ENCODE results near the gene POC1B.

Gene POC1B

GRCh38 chr12:89494411-89495231 lies 31.2 kb downstream of the POC1B start:
- FAIRE-seq: no peak

GRCh38 chr12:89493670-89494302 lies 32.1 kb downstream of the POC1B start:
- no peak for FAIRE-seq

- no peak for FAIRE-seq
These were observed 33.0 kb downstream of the POC1B start for GRCh38 chr12:89492883-89493282.

- no peak for FAIRE-seq
These were observed 34.9 kb downstream of the POC1B start for GRCh38 chr12:89490922-89491321.

GRCh38 chr12:89486264-89486663 lies 39.6 kb downstream of the POC1B start:
- FAIRE-seq: no peak

GRCh38 chr12:89484470-89484869 lies 41.4 kb downstream of the POC1B start:
- no peak for FAIRE-seq

GRCh38 chr12:89481213-89481914 lies 44.5 kb downstream of the POC1B start:
- FAIRE-seq: no peak

- no peak for FAIRE-seq
These were observed 45.9 kb downstream of the POC1B start for GRCh38 chr12:89479982-89480381.

- no peak for FAIRE-seq
These were observed 48.1 kb downstream of the POC1B start for GRCh38 chr12:89477633-89478279.

- FAIRE-seq: no peak
These were observed 48.8 kb downstream of the POC1B start for GRCh38 chr12:89476904-89477595.

- no peak for FAIRE-seq
These were observed 49.6 kb downstream of the POC1B start for GRCh38 chr12:89476232-89476631.

- FAIRE-seq: no peak
These were observed 50.5 kb downstream of the POC1B start for GRCh38 chr12:89475203-89475990.

GRCh38 chr12:89474615-89475014 lies 51.2 kb downstream of the POC1B start:
- FAIRE-seq: no peak

GRCh38 chr12:89472508-89472907 lies 53.3 kb downstream of the POC1B start:
- FAIRE-seq: no peak

GRCh38 chr12:89470741-89471509 lies 54.9 kb downstream of the POC1B start:
- FAIRE-seq: peak; percentile 91

GRCh38 chr12:89469361-89469760 lies 56.5 kb downstream of the POC1B start:
- no peak for FAIRE-seq

- no peak for FAIRE-seq
These were observed 57.1 kb downstream of the POC1B start for GRCh38 chr12:89468648-89469326.

GRCh38 chr12:89468017-89468416 lies 57.8 kb downstream of the POC1B start:
- no peak for FAIRE-seq

GRCh38 chr12:89464974-89465592 lies 60.8 kb downstream of the POC1B start:
- FAIRE-seq: no peak
